Measurements from ENCODE around the gene PSAPL1.

The PSAPL1 gene

DNA sequence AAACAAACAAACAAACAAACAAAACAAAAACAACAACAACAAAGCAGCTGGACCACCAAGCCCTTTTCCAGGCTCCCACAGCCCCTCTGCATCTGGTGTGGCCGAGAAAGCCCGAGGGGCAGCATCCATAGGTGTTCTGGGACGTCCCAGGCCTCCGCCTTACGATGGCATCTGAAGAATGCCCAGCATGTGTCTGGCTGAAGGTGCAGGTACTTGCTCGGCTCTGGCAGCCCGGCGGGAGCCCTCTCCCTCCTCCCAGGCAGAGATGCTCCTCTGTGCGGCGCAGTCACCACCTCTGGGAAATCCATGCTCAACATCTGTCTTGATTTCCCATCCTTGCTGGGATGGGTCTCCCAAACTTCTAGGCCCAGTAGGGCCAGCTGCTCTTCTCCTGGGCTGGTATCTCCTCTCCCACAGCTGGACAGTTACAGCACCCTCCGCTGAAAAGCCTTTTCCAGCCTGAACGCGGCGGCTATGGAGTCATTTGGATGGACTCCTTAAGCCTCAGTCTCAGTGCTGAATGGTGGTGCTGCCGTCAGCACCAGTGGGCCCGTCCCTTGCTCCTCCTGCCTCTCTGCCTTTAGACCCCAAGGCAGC, 4.3 kb downstream of the PSAPL1 start:
- DNase-seq, result no peak

GRCh38 chr4:7429601-7430078, 5.1 kb downstream of the PSAPL1 start:
- no peak for DNase-seq

- DNase-seq, result no peak
These were observed 5.7 kb downstream of the PSAPL1 start for GRCh38 chr4:7429069-7429416.

DNA sequence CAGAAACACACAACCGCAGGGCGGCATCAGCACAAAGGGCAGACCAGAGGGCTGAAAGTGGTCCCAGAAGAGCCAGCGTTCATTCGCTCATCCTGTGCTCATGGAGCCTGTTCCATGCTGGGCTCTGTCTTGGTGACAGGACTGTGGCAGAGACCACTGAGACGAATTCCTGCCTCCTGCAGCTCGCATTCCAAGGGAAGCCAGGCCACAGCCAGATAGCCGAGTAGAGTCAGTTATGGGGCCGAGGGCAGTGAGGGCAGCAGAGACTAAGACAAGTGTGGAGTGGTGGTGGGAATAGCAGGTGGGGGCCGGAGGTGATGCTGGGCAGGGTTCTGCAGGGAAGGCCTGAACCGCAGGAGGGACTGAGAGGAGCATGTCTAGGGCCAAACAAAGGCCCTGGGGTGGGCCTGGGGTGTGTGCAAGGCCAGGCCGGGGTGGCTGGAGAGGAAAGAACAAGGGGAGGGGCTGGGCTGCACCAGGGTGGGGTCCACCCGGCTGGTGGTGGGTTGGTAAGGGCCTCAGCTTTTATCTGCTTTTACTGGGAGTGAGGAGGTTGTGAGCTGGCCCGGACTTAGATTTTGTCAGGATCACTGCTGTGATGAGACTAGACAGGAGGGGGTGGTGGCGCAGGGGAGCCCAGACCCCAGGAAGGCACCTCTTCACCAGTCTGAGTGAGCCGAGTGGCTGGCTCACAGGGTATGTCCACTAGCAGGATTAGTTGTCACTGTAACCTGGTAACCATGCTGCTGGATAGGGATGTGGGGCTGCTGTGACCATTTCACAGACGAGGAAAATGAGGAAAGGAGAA, 6.3 kb downstream of the PSAPL1 start:
- DNase-seq, result no peak

GRCh38 chr4:7427831-7428260, 6.9 kb downstream of the PSAPL1 start:
- DNase-seq, result no peak

GRCh38 chr4:7427361-7427760, 7.4 kb downstream of the PSAPL1 start:
- no peak for DNase-seq

GRCh38 chr4:7426525-7427171, 8.1 kb downstream of the PSAPL1 start:
- no peak for DNase-seq

- no peak for DNase-seq
These were observed 8.9 kb downstream of the PSAPL1 start for GRCh38 chr4:7425591-7426468.

GRCh38 chr4:7425124-7425523, 9.6 kb downstream of the PSAPL1 start:
- DNase-seq, result no peak

DNA sequence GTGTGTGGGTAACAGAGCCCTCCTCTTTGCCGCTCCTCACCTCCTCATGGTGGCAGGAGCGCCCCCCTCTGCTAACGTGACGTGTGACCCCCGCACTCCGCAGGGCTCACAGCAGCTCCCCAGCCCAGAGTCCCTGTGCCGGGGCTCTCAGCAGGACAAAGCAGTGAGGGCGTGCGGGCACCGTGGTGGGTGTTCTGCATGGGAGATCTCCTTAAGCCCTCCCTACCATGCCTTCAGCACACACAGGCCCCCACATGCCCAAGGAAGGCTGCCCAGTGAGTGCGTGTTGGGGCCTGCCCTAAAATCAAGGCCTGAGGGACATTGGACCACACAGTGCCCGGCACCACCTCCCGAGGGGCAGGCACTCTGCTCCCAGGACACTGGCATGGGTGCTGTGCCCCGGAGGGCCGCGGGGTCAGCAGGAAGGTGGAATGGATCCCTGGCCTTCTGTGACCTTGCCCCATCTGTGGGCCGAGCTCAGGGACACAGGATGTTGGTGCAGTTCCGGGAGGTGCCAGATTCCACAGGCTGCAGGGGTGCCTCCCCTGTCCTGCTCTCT, 10.1 kb downstream of the PSAPL1 start:
- no peak for DNase-seq

GRCh38 chr4:7423801-7424552, 10.8 kb downstream of the PSAPL1 start:
- DNase-seq, result peak in 4 of 14 donors; percentile 13 to 66 (median 30)

DNA sequence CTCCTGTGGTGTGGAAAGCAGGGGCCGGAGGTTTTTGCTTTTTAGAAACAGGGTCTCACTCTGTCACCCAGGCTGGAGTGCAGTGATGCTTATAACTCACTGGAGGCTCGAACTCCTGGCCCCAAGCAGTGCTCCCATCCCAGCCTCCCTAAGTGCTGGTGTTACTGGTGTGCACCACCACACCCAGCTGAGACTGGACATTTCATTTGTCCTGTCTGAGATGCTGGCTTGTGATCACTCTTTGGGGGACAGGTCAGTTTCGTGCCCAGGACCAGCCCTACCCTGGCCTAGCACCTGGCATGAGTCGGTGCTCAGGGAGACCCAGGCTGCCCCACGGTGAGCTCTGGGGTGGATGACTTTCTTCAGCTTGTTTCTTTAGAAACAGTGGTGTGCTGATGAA, 11.3 kb downstream of the PSAPL1 start:
- no peak for DNase-seq

- DNase-seq, result no peak
These were observed 11.9 kb downstream of the PSAPL1 start for GRCh38 chr4:7422898-7423180.

DNA sequence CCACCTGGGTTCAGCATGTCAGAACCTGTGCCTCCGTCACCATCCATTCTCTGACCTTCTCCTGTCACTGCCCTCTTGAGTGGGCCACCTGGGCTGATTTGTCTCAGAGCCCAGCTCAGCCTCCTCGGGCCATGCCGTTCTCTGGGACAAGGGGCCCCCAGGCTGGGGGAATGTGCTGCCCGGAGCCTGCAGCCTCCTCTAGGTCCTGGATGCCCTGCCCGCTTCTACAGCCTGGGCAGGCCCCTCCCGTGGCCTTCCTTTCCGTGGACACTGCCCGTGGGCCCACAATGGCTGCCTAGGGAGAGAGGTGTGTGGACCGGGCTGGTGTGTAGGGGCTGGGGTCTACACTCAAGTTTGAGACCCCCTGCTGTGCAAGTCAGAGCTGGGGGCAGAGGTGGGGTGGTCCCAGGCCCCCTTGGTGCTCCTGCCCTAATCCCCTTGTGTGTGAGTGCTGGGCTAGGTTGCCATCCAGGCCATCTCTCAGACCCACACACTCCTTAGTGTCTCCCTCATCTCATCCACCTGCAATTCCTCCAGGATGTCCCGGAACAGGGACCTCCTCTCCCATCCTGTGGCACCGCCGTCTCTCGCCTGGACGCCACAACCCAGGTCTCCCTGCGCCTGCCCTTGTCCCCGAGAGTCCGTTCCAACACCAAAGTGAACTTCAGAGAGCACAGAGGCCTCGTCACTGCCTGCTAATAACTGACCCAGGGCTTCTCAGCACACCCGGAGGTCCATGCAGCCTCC, 12.4 kb downstream of the PSAPL1 start:
- no peak for DNase-seq

GRCh38 chr4:7421356-7422150, 13.2 kb downstream of the PSAPL1 start:
- no peak for DNase-seq

DNA sequence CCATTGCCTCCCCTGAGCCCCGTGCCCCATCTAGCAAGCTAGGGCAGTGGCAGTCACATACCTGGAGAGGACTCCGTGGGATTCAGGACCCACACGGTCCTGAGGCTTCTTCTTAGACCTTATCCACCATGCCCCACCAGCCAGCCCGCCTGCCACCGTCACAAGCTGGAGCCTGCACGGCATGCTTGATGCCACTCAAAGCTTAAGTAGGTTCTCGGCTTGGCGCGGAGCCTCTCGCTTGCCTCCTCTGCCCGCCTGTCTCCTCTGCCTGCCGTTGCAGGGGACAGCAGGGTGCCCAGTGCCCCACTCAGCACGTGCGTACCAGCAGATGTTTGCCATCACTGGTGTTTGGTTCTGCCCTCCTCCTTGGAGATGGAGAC, 14.1 kb downstream of the PSAPL1 start:
- no peak for DNase-seq

DNA sequence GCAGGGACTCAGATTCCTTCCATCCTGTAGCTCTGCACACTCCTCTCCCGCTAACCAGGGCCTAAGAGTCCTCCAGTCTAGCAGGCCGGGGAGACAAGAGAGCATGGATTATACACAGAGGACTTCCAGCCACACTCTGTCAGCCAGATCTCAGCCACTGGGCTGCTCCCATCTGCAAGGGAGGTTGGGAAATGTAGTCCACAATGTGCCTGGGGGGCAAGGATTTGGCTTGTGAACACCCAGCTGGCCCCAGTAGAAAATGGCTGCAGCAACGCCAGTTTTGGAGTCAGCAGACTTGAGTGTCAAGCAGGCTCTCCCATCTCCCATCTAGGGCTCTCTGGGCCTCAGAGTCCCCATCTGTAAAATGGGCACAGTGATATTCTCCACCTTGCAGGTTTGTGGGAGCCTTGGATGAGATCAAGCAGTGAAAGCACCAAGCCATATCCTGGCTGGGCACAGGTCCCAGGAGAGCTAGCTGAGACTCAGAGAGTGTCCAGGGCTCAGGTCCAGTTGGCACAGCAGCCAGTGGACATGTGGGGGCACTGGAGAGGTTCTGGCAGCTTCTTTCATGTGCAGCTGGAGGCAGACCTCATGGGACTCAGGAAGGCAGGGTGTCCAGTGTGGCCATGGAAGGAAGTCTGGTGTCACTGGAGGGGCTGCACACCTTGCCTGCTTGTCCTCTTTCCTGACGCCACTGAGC, 14.6 kb downstream of the PSAPL1 start:
- DNase-seq, result peak in 1 of 14 donors; percentile 19

GRCh38 chr4:7418131-7418943, 16.4 kb downstream of the PSAPL1 start:
- no peak for DNase-seq

DNA sequence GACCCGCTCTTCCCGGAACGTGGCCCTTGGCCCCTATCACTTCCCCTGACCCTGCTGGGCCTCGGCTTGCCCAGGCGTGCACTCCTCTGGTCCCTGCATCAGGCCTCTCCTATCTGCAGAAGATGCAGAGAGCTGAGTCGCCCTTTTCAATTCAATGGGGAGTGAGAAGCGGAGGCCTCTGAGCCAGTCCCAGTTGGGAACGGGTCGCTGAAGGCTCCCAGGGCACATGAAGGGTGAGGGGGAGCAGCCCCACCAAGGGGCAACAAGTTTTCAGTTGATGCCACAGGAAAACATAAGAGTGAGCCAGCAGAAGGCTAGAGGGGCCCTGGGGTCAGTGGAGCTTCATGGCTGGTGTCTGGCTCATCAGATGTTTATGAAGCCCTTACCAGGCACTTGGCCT, 17.1 kb downstream of the PSAPL1 start:
- DNase-seq, result no peak

Data from C1 segment of cervical spinal cord (tissue), 14 donors.